H1 (cell line): ENCODE results near the gene KIN. TPM values are rescaled to one million over a fixed set of nuclear protein-coding genes. Genes with fewer than 3 reads are reported as not detected.

Experiments
- CTCF ChIA-PET: fragments of 300-600 bp; sonication (Branson Sonifier 250); formaldehyde crosslinking; loops from one replicate; lab custom pipeline; 2021; ENCODE audit not compliant: partially characterized antibody; lab: Charles Lee
- POLR2A ChIA-PET: fragments of 300-600 bp; sonication (Branson Sonifier 250); formaldehyde crosslinking; loops from one replicate; lab custom pipeline; 2021; ENCODE audit warnings: inconsistent platforms; ENCODE audit not compliant: partially characterized antibody; lab: Charles Lee
- DNase-seq, 2 experiments: peaks; one replicate each; pipeline versions ENCODE4 v3.0.0 to v3.0.0-alpha.2; 2010 to 2022; ENCODE audit warnings: low spot score in 2 of 2, low read depth in 1 of 2, mixed read lengths in 1 of 2
- FAIRE-seq: peaks from 2 replicates; lab custom pipeline; 2011; peaks lifted over from hg19 to GRCh38; lab: Jason Lieb, UNC
- H2AFZ ChIP-seq: 2 replicates; pipeline ENCODE4 v1.8.1; 2012; ENCODE audit warnings: low read length, inconsistent platforms
- H2AK5ac ChIP-seq: 2 replicates; pipeline ENCODE4 v1.6.1; 2013; ENCODE audit warnings: low read depth, low read length
- H2BK120ac ChIP-seq: replicated peaks from 2 replicates; pipeline ENCODE3; 2013; ENCODE audit warnings: low read depth, low read length, inconsistent platforms
- H2BK12ac ChIP-seq: 2 replicates; pipeline ENCODE4 v1.6.1; 2013; ENCODE audit warnings: low read depth, low read length
- H2BK15ac ChIP-seq: 2 replicates; pipeline ENCODE4 v1.6.1; 2013; ENCODE audit warnings: low read length
- H2BK20ac ChIP-seq: 2 replicates; pipeline ENCODE4 v1.6.1; 2013; ENCODE audit warnings: low read length
- H2BK5ac ChIP-seq: 2 replicates; pipeline ENCODE4 v1.6.1; 2013; ENCODE audit warnings: low read depth, low read length
- H3K14ac ChIP-seq: 2 replicates; pipeline ENCODE4 v1.6.1; 2013; ENCODE audit warnings: inconsistent platforms; ENCODE audit not compliant: insufficient read length
- H3K18ac ChIP-seq: 2 replicates; pipeline ENCODE4 v1.6.1; 2013; ENCODE audit warnings: low read length; ENCODE audit errors: extremely low read depth
- H3K23ac ChIP-seq: 2 replicates; pipeline ENCODE4 v1.6.1; 2013; ENCODE audit warnings: inconsistent platforms; ENCODE audit not compliant: insufficient read length
- H3K23me2 ChIP-seq: 2 replicates; pipeline ENCODE4 v1.6.1; 2013; ENCODE audit warnings: low read depth, low read length
- H3K27ac ChIP-seq: 2 replicates; pipeline ENCODE4 v1.6.1; 2011; ENCODE audit warnings: low read depth, low read length, inconsistent platforms
- H3K27me3 ChIP-seq, 4 experiments: replicated peaks in 1 of 4; 1 replicate in 1 of 4; 2 replicates in 3 of 4; pipeline versions ENCODE4 v1.6.1 to v1.8.1; 2011 to 2013; ENCODE audit warnings: low read length in 3 of 4, mild to moderate bottlenecking in 3 of 4, inconsistent platforms in 2 of 4, mixed read lengths in 2 of 4, moderate library complexity in 1 of 4; ENCODE audit not compliant: control insufficient read depth in 3 of 4, insufficient read depth in 3 of 4; ENCODE audit errors: extremely low read depth in 1 of 4
- H3K36me3 ChIP-seq, 4 experiments: 2 replicates each; pipeline versions ENCODE4 v1.6.1 to v1.8.1; 2011 to 2013; ENCODE audit warnings: mild to moderate bottlenecking in 4 of 4, low read length in 3 of 4, moderate library complexity in 2 of 4, control low read depth in 1 of 4, inconsistent platforms in 1 of 4; ENCODE audit not compliant: insufficient read depth in 4 of 4, control insufficient read depth in 2 of 4
- H3K4ac ChIP-seq: replicated peaks from 2 replicates; pipeline ENCODE3; 2013; ENCODE audit warnings: low read length, low read depth, mixed read lengths, inconsistent platforms; ENCODE audit not compliant: insufficient read length
- H3K4me1 ChIP-seq, 4 experiments: replicated peaks in 1 of 4; 1 replicate in 1 of 4; 2 replicates in 3 of 4; pipeline versions ENCODE4 v1.6.1 to v1.8.1; 2011 to 2013; ENCODE audit warnings: low read length in 3 of 4, inconsistent platforms in 2 of 4, mixed read lengths in 1 of 4; ENCODE audit not compliant: insufficient read depth in 4 of 4, control insufficient read depth in 3 of 4
- H3K4me2 ChIP-seq, 2 experiments: 2 replicates each; pipeline versions ENCODE4 v1.6.1 to v1.8.1; 2011 to 2013; ENCODE audit warnings: low read depth in 2 of 2, low read length in 2 of 2, control low read depth in 1 of 2, inconsistent platforms in 1 of 2, mild to moderate bottlenecking in 1 of 2; ENCODE audit not compliant: insufficient read depth in 1 of 2
- H3K4me3 ChIP-seq, 4 experiments: fragments of 200-600, 300-600 bp in 1 of 4; sonication (generic), shearing (Covaris generic), sonication (Bioruptor Twin) in 1 of 4; 2 replicates each; pipeline versions ENCODE4 v1.5.1 to v1.8.1; 2011 to 2016; ENCODE audit warnings: low read length in 4 of 4, low read depth in 3 of 4, control low read depth in 2 of 4, inconsistent platforms in 2 of 4, mild to moderate bottlenecking in 2 of 4, mixed read lengths in 1 of 4, moderate library complexity in 1 of 4; ENCODE audit not compliant: insufficient read depth in 2 of 4; ENCODE audit errors: extremely low read depth in 1 of 4
- H3K56ac ChIP-seq: replicated peaks from 2 replicates; pipeline ENCODE3; 2013; ENCODE audit warnings: low read depth, mild to moderate bottlenecking, mixed read lengths, low read length, inconsistent platforms; ENCODE audit not compliant: insufficient read length
- H3K79me1 ChIP-seq: 2 replicates; pipeline ENCODE4 v1.6.1; 2013; ENCODE audit warnings: low read depth, low read length, control low read depth
- H3K79me2 ChIP-seq, 2 experiments: 2 replicates each; pipeline versions ENCODE4 v1.6.1 to v1.8.1; 2012 to 2013; ENCODE audit warnings: low read length in 2 of 2, mild to moderate bottlenecking in 2 of 2, inconsistent platforms in 1 of 2; ENCODE audit not compliant: insufficient read depth in 2 of 2, control insufficient read depth in 1 of 2
- H3K9ac ChIP-seq, 4 experiments: replicated peaks in 1 of 4; 1 replicate in 1 of 4; 2 replicates in 3 of 4; pipeline versions ENCODE4 v1.6.1 to v1.8.1; 2011 to 2013; ENCODE audit warnings: low read depth in 3 of 4, low read length in 3 of 4, control low read depth in 2 of 4, mild to moderate bottlenecking in 2 of 4, moderate library complexity in 2 of 4, inconsistent platforms in 1 of 4; ENCODE audit errors: extremely low read depth in 1 of 4
- H3K9me3 ChIP-seq, 2 experiments: 2 replicates each; pipeline versions ENCODE4 v1.6.1 to v1.8.1; 2012 to 2013; ENCODE audit warnings: mild to moderate bottlenecking in 2 of 2, moderate library complexity in 2 of 2, control low read depth in 1 of 2, inconsistent platforms in 1 of 2, low read depth in 1 of 2, low read length in 1 of 2, mixed read lengths in 1 of 2; ENCODE audit not compliant: insufficient read depth in 2 of 2
- H4K20me1 ChIP-seq, 2 experiments: replicated peaks in 1 of 2; 2 replicates each; pipeline versions ENCODE3 to v1.8.1; 2011 to 2013; ENCODE audit warnings: inconsistent platforms in 2 of 2, low read length in 2 of 2, mild to moderate bottlenecking in 1 of 2; ENCODE audit not compliant: insufficient read depth in 2 of 2, control insufficient read depth in 1 of 2
- H4K5ac ChIP-seq: 2 replicates; pipeline ENCODE4 v1.6.1; 2013; ENCODE audit warnings: low read length, low read depth, mixed read lengths, inconsistent platforms; ENCODE audit not compliant: insufficient read length
- H4K8ac ChIP-seq: 2 replicates; pipeline ENCODE4 v1.8.0; 2013; ENCODE audit warnings: mild to moderate bottlenecking, moderate library complexity, low read length, inconsistent platforms; ENCODE audit not compliant: insufficient read depth; ENCODE audit errors: extremely low read depth
- H4K91ac ChIP-seq: replicated peaks from 2 replicates; pipeline ENCODE3; 2013; ENCODE audit warnings: low read length, mixed read lengths, inconsistent platforms; ENCODE audit not compliant: insufficient read length
- CBX8 ChIP-seq: fragments of 300-800, 300-1000 bp; sonication (generic); IDR thresholded peaks from 2 replicates; pipeline ENCODE4 v1.7.1; 2016; ENCODE audit warnings: low read depth, low read length, borderline replicate concordance
- FOSL1 ChIP-seq: IDR thresholded peaks from 2 replicates; pipeline ENCODE4 v1.6.1; 2011; ENCODE audit warnings: mild to moderate bottlenecking, low read depth, low read length, moderate library complexity; ENCODE audit not compliant: insufficient read depth
- PHF8 ChIP-seq: fragments of 200-600 bp; sonication (generic); conservative IDR thresholded peaks from 2 replicates; pipeline ENCODE4 v1.7.1; 2012; ENCODE audit warnings: low read depth, mild to moderate bottlenecking, inconsistent platforms, low read length, moderate library complexity
- POLR2AphosphoS5 ChIP-seq: IDR thresholded peaks from 2 replicates; pipeline ENCODE4 v1.6.1; 2011; ENCODE audit warnings: low read depth, low read length
- RAD21 ChIP-seq, 2 experiments: IDR thresholded peaks in 1 of 2; conservative IDR thresholded peaks in 1 of 2; 2 replicates each; pipeline ENCODE4 v1.6.1; 2011; ENCODE audit warnings: low read depth in 2 of 2, low read length in 2 of 2, improper control_type of control experiment in 1 of 2, inconsistent platforms in 1 of 2, mild to moderate bottlenecking in 1 of 2, moderate library complexity in 1 of 2
- RBBP5 ChIP-seq: IDR thresholded peaks from 2 replicates; pipeline ENCODE4 v1.7.1; 2012; ENCODE audit warnings: low read depth, mild to moderate bottlenecking, inconsistent platforms, low read length, moderate library complexity, borderline replicate concordance
- TAF1 ChIP-seq: IDR thresholded peaks from 2 replicates; pipeline ENCODE4 v1.6.1; 2011; ENCODE audit warnings: mild to moderate bottlenecking, low read depth, low read length
- WGBS, 2 experiments: shearing (Covaris generic) in 1 of 2; methylation state at CpG; one replicate each; pipeline versions ENCODE4 v1.1.6 to v1.1.7; 2013 to 2015; ENCODE audit warnings: low lambda C conversion rate in 2 of 2, mixed read lengths in 2 of 2, inconsistent platforms in 1 of 2, low coverage in 1 of 2, missing lambda C conversion rate in 1 of 2; ENCODE audit not compliant: insufficient replicate concordance in 2 of 2, insufficient coverage in 1 of 2, insufficient read length in 1 of 2; ENCODE audit errors: extremely low coverage in 1 of 2, missing lambda C conversion rate in 1 of 2; 5-methylcytosine and 5-hydroxymethylcytosine counted together
- polyA plus RNA-seq, 7 experiments: library from polyadenylated mRNA; depleted of rRNA in 3 of 7; stranded (reverse) in 5 of 7; unstranded in 2 of 7; fragments of >200 nt in 5 of 7; fragments of 200-250 nt in 2 of 7; gene quantifications; 1 replicate in 5 of 7; 2 replicates in 1 of 7; 4 replicates in 1 of 7; pipeline versions ENCODE4 v1.2.1 to v1.2.3, GENCODE V29; 2011 to 2013; ENCODE audit warnings: missing spikeins in 2 of 7, mixed read lengths in 2 of 7
- total RNA-seq: library from RNA; stranded (reverse); fragmentation: NEBNext Ultra II Directional; extraction: Animal tissue kit (Norgen Biotek cat#: 25700); gene quantifications from 2 replicates; pipeline ENCODE4 v1.2.1, GENCODE V29; 2021

Gene KIN
- total and polyA plus RNA-seq, 2 of the 8 experiments (the other 6 are each of a cell fraction or from before 2014, with no cell fraction given), result 3.7 to 16.5 TPM

DNA sequence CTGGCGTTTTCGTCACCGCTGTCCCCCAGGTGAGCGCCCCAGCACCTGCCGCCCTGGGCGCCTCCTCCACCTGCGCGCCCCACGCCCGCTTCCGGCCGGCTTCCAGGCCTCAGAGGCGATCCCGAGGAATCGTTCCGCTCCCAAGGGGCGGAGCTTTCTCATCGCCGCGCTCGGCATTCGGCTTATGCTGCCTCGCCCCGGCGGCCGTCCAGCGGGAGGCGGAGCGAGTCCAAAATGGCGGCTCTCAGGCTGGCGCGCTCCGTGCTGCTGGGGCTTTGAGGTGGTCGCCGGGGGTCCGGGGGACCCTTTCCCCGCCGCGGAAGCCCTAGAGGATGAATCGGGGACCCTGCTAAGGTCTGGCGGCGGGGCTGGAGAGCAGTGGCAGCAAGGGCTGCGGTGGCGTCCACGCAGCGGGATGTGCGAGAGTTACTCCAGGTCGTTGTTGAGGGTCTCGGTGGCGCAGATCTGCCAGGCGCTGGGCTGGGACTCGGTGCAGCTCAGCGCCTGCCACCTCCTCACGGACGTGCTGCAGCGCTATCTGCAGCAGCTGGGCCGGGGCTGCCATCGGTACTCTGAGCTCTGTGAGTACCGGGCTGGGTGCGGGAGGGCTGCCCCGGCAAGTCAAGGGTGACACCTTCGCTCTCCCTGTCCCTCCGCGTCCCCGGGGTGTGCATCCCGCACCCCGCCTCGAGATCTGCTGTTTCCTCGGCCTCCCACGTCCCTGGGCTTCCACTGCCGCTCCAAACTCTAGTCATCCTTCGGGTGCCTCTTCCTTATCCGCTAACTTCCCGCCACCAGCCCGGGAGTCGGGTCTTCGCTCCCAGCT, 30.7 kb upstream of the KIN start, which contains the start of gene TAF3:
TSS of gene TAF3 (plus strand) at position 211 of the 826 bp plus-strand sequence. CDS start at position 416, 205 bp downstream.
- H2AFZ ChIP-seq, result peak within 1 kb of the TSS; percentile 98
- CTCF ChIA-PET, result interaction anchor here (0.6 to 0.9 kb wide), 3 partner anchors 9 to 443 kb away, joined by 3 read pairs; no protein-coding TSS in a partner anchor
- H2BK120ac ChIP-seq, result no peak within 1 kb of the TSS
- peak within 1 kb of the TSS; percentile 45 for H4K5ac ChIP-seq
- no peak within 1 kb of the TSS for H2AK5ac ChIP-seq
- no peaks in the 10 kb centered on the region; a peak in 1 of 8 replicates for H3K36me3 ChIP-seq
- peak within 1 kb of the TSS; percentile 76; the same call in 1 of the 2 replicates for H3K27ac ChIP-seq
- FAIRE-seq (no peak), DNase-seq (peak; percentile 61 to 96)
- H4K20me1 ChIP-seq, result peaks cover 0 to 10% of the 10 kb centered on the region in 2 experiments
- H3K23me2 ChIP-seq, result peaks cover 16% of the 10 kb centered on the region
- no peak within 1 kb of the TSS for H2BK12ac ChIP-seq
- H3K4me2 ChIP-seq, result peak within 1 kb of the TSS; percentile 85 to 99
- peak within 1 kb of the TSS; percentile 92 to 93 (median 92) for H3K9ac ChIP-seq
- no peaks in the 10 kb centered on the region; a peak in 1 of 4 replicates for H3K9me3 ChIP-seq
- no peaks in the 10 kb centered on the region for H3K27me3 ChIP-seq
- peak within 1 kb of the TSS; percentile 83 for H3K18ac ChIP-seq
- H3K56ac ChIP-seq, result peak within 1 kb of the TSS; percentile 72
- H4K8ac ChIP-seq, result peak within 1 kb of the TSS; percentile 95; the same call in 1 of the 2 replicates
- H2BK20ac ChIP-seq, result no peak within 1 kb of the TSS
- H3K4me1 ChIP-seq, result peaks cover 0 to 7% (median 2%) of the 10 kb centered on the region in 4 experiments; a peak in 3 of 7 replicates
- H3K79me2 ChIP-seq, result peaks cover 3 to 23% of the 10 kb centered on the region in 2 experiments
- peak within 1 kb of the TSS; percentile 1 for H4K91ac ChIP-seq
- POLR2A ChIA-PET, result interaction anchor here (1.0 to 3.5 kb wide), 13 partner anchors 9 to 262 kb away, joined by 3 to 28 read pairs (median 4); partner anchors contain the start of genes ATP5F1C and KIN
- no peak within 1 kb of the TSS for H2BK15ac ChIP-seq
- H3K14ac ChIP-seq, result no peak within 1 kb of the TSS
- peak within 1 kb of the TSS; percentile 83 for H2BK5ac ChIP-seq
- H3K79me1 ChIP-seq, result peaks cover 8% of the 10 kb centered on the region
- H3K4ac ChIP-seq, result no peak within 1 kb of the TSS
- peak within 1 kb of the TSS; percentile 74 to 100 (median 100) for H3K4me3 ChIP-seq
- H3K23ac ChIP-seq, result no peak within 1 kb of the TSS
- WGBS, 2 experiments, result 1% methylated on average over 72 of the region's 77 CpGs; no CpG with 5 or more reads in 1 of the 2 experiments
- TF ChIP-seq RBBP5, result peak; percentile 99
- no peak for TF ChIP-seq FOSL1
- no peak for TF ChIP-seq RAD21 (IDR thresholded peaks at IDR 0.05 in 1 of 2, conservative IDR thresholded peaks at IDR 0.05 in 1 of 2; ENCODE audit: low read depth in 2 of 2, low read length in 2 of 2)
- TF ChIP-seq TAF1, result peak; percentile 99
- peak; percentile 97 for TF ChIP-seq PHF8
- TF ChIP-seq POLR2AphosphoS5, result peak; percentile 78
- no peak for TF ChIP-seq CBX8
